Kidney (tissue), 14 donors: Measurements from ENCODE around the gene GABARAPL1. TPM values are rescaled to one million over a fixed set of nuclear protein-coding genes. Genes with fewer than 3 reads are reported as not detected.

Experiments used
- DNase-seq, 5 donors: peaks; one replicate each; pipeline ENCODE4 v3.0.0-alpha.2; 2013 to 2020
- FAIRE-seq: peaks from 2 replicates; lab custom pipeline; 2012; peaks lifted over from hg19 to GRCh38; lab: Jason Lieb, UNC
- H3K27ac ChIP-seq, 2 donors: one replicate each; pipeline ENCODE4 v1.7.0; 2013; ENCODE audit warnings: low read depth in 2 of 2, low read length in 2 of 2, inconsistent platforms in 1 of 2
- H3K27me3 ChIP-seq: one replicate; pipeline ENCODE4 v1.7.1; 2013; ENCODE audit warnings: low read length, inconsistent platforms; ENCODE audit not compliant: control insufficient read depth, insufficient read depth
- H3K36me3 ChIP-seq, 3 donors: one replicate each; pipeline versions ENCODE4 v1.7.0 to v1.7.1; 2013; ENCODE audit warnings: low read length in 3 of 3, control low read depth in 1 of 3, inconsistent platforms in 1 of 3; ENCODE audit not compliant: insufficient read depth in 3 of 3, control insufficient read depth in 2 of 3
- H3K4me1 ChIP-seq, 3 donors: one replicate each; pipeline versions ENCODE4 v1.7.0 to v1.7.1; 2013; ENCODE audit warnings: low read length in 3 of 3, inconsistent platforms in 1 of 3, low read depth in 1 of 3; ENCODE audit not compliant: control insufficient read depth in 2 of 3, insufficient read depth in 2 of 3
- H3K4me3 ChIP-seq, 3 donors: one replicate each; pipeline versions ENCODE4 v1.7.0 to v1.8.1; 2013; ENCODE audit warnings: low read length in 3 of 3, control low read depth in 1 of 3, inconsistent platforms in 1 of 3
- H3K9ac ChIP-seq, 3 donors: one replicate each; pipeline versions ENCODE4 v1.7.0 to v1.7.1; 2013; ENCODE audit warnings: low read length in 3 of 3, control low read depth in 1 of 3, inconsistent platforms in 1 of 3
- H3K9me3 ChIP-seq, 3 donors: one replicate each; pipeline versions ENCODE4 v1.7.0 to v1.7.1; 2013; ENCODE audit warnings: low read length in 3 of 3, control low read depth in 1 of 3, inconsistent platforms in 1 of 3; ENCODE audit not compliant: control insufficient read depth in 2 of 3, insufficient read depth in 1 of 3
- intact Hi-C: fragments of 100-400 bp; cut with DNase I; formaldehyde crosslinking; loops from one replicate; pipeline ENCODE4 v1.11.1; 2022
- polyA plus RNA-seq: library from polyadenylated mRNA; stranded (reverse); fragments of 350-450 nt; fragmentation: Illumina TruSeq; extraction: RNeasy Lipid Tissue Mini Kit (QIAGEN cat#74804); gene quantifications from one replicate; pipeline ENCODE4 v1.2.3, GENCODE V29; 2014; ENCODE audit warnings: low read depth, low replicate concordance; ENCODE audit not compliant: insufficient read depth
- total RNA-seq: library from RNA; stranded (reverse); fragmentation: NEBNext Ultra II Directional; extraction: Animal tissue kit (Norgen Biotek cat#: 25700); gene quantifications from one replicate; pipeline ENCODE4 v1.2.1, GENCODE V29; 2021
- TF ChIP-seq, protein P1 (sequence below): IDR thresholded peaks from 3 replicates; pipeline ENCODE4 v1.5.1; 2012; ENCODE audit warnings: mild to moderate bottlenecking, moderate library complexity, borderline replicate concordance; ENCODE audit not compliant: insufficient read depth; ENCODE audit errors: extremely low read depth
- donor health status: control.
- donor health status: control.
- donor health status: control.
- donor health status: control.
- donor health status: control.
- donor health status: DM: yes; HTN: yes; CAD: no.
- donor health status: Normal renal cell carcinoma (clear cell type).

GABARAPL1 gene
- total and polyA plus RNA-seq, 2 donors from 2014 or later, result 142 to 454 TPM

DNA sequence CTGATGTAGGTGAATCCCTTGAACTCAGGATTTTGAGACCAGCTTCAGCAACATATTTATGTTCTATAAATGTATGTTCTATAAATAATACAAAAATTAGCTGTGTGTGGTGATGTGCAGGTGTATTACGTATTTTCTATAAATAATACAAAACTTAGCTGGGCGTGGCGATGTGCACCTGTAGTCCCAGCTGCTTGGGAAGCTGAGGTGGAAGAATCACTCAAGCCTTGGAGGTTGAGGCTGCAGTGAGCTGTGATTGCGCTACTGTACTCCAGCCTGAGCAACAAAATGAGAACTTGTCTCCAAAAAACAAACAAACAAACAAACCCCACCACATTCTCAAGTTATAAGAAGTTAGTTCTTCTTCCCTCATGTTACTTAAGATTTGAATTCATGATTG lies 39.5 kb downstream of the GABARAPL1 start:
- no peaks in the 10 kb centered on the region for H3K4me1 ChIP-seq
- H3K36me3 ChIP-seq, result no peaks in the 10 kb centered on the region
- H3K27me3 ChIP-seq, result no peaks in the 10 kb centered on the region
- no peak overlapping the region for H3K4me3 ChIP-seq
- DNase-seq (no peak), FAIRE-seq (no peak)
- no peak overlapping the region for H3K9ac ChIP-seq
- TF ChIP-seq, protein P1, sequence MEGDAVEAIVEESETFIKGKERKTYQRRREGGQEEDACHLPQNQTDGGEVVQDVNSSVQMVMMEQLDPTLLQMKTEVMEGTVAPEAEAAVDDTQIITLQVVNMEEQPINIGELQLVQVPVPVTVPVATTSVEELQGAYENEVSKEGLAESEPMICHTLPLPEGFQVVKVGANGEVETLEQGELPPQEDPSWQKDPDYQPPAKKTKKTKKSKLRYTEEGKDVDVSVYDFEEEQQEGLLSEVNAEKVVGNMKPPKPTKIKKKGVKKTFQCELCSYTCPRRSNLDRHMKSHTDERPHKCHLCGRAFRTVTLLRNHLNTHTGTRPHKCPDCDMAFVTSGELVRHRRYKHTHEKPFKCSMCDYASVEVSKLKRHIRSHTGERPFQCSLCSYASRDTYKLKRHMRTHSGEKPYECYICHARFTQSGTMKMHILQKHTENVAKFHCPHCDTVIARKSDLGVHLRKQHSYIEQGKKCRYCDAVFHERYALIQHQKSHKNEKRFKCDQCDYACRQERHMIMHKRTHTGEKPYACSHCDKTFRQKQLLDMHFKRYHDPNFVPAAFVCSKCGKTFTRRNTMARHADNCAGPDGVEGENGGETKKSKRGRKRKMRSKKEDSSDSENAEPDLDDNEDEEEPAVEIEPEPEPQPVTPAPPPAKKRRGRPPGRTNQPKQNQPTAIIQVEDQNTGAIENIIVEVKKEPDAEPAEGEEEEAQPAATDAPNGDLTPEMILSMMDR, result no peak
- peaks cover 0 to 5% (median 0%) of the 10 kb centered on the region in 3 donors for H3K9me3 ChIP-seq
- intact Hi-C loops, result no loop called here
- H3K27ac ChIP-seq, result no peak overlapping the region

DNA sequence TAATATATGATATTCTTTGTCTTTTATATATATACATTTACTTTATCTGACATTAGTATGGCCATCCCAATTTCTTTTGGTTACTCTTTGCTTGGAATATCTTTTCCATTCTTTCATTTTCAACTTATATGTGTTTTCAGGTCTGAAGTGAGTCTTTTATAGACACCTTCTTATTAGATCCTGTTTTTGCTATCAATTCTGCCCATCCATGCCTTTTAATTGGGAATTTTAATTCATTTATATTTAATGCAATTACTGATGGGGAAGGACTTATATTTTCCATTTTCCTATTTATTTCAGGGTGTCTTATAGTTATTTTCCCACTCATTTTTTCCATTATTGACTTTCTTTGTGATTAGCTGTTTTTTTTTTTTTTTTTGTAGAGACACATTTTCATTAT lies 43.4 kb downstream of the GABARAPL1 start:
- Histone ChIP-seq H3K27me3 (no peaks in the 10 kb centered on the region), H3K4me3 (no peak overlapping the region), H3K4me1 (no peaks in the 10 kb centered on the region), H3K36me3 (no peaks in the 10 kb centered on the region), H3K27ac (no peak overlapping the region), H3K9ac (no peak overlapping the region), H3K9me3 (peaks cover 0 to 5% (median 0%) of the 10 kb centered on the region in 3 donors)
- intact Hi-C loops, result no loop called here
- FAIRE-seq, result no peak
- no peak for DNase-seq
- TF ChIP-seq, protein P1, result no peak

DNA sequence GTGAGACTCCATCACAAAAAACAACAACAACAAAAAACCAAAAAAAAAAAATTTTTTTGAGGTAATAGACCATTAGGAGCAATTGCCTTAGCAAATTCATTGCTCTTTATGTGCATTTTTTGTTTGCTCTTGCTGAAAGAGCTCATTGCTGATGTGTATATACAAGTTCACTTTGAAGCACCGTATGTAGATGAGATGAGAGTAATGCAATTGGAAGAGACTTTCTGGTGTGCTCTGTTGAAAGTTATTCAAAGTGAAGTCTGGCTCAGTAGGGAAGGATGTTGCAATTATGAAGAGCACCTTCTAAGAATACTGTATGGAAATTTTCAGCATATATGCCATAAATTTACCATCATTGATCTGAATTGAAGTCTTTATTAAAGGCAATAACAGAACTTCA lies 48.2 kb downstream of the GABARAPL1 start:
- no peak overlapping the region for H3K4me3 ChIP-seq
- peaks cover 0 to 2% (median 0%) of the 10 kb centered on the region in 3 donors for H3K9me3 ChIP-seq
- H3K36me3 ChIP-seq, result no peaks in the 10 kb centered on the region
- no peaks in the 10 kb centered on the region for H3K27me3 ChIP-seq
- DNase-seq, result no peak
- TF ChIP-seq, protein P1, result no peak
- intact Hi-C loops, result no loop called here
- no peaks in the 10 kb centered on the region for H3K4me1 ChIP-seq
- no peak overlapping the region for H3K27ac ChIP-seq
- FAIRE-seq, result no peak
- H3K9ac ChIP-seq, result no peak overlapping the region

DNA sequence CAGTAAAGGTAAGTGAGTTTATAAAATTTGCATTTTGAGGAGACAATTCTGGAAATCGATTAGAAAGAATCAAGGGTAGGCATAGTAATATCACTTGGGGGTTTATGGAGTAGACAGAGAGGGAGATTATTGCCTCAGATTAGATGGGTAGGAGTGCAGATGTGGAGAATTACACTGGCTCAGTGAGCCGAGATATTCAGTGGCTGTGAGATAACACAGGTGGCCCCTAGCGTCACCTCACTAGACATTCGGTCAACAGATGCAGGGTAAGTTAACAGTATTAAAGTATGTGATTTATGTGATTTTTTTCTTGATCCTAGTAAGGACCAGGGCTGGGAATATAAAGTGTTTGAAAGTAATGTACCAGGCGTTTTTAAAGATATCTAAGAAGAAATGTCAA lies 55.4 kb downstream of the GABARAPL1 start:
- TF ChIP-seq, protein P1, result no peak
- no peak for FAIRE-seq
- no peaks in the 10 kb centered on the region for H3K36me3 ChIP-seq
- peak in 4 of 5 donors; percentile 14 to 35 (median 24) for DNase-seq
- no peak overlapping the region for H3K27ac ChIP-seq
- H3K9ac ChIP-seq, result no peak overlapping the region
- H3K9me3 ChIP-seq, result no peaks in the 10 kb centered on the region
- intact Hi-C loops, result no loop called here
- H3K4me3 ChIP-seq, result no peak overlapping the region
- H3K4me1 ChIP-seq, result no peaks in the 10 kb centered on the region
- H3K27me3 ChIP-seq, result no peaks in the 10 kb centered on the region
